DMS53 (cell line): ENCODE measurements around the gene EHD4.

ENCODE experiments used
- DNase-seq: peaks from one replicate; lab custom pipeline; 2025; lab: John Stamatoyannopoulos, UW

Gene EHD4

GRCh38 chr15:41919954-41920538 lies 52.3 kb downstream of the EHD4 start:
- peak; percentile 64 for DNase-seq

- peak; percentile 34 for DNase-seq
Observed at GRCh38 chr15:41919201-41919820, 53.0 kb downstream of the EHD4 start.

GRCh38 chr15:41918506-41919126 lies 53.7 kb downstream of the EHD4 start:
- DNase-seq: no peak

GRCh38 chr15:41917767-41918430 lies 54.5 kb downstream of the EHD4 start:
- DNase-seq: peak; percentile 57

GRCh38 chr15:41915255-41915994 lies 56.9 kb downstream of the EHD4 start:
- DNase-seq: no peak

- no peak for DNase-seq
Observed at GRCh38 chr15:41914411-41914810, 57.9 kb downstream of the EHD4 start.

- DNase-seq: no peak
Observed at GRCh38 chr15:41913256-41913655, 59.1 kb downstream of the EHD4 start.

GRCh38 chr15:41911691-41912345 lies 60.5 kb downstream of the EHD4 start:
- DNase-seq: no peak

GRCh38 chr15:41908736-41909461 lies 63.5 kb downstream of the EHD4 start:
- no peak for DNase-seq

- DNase-seq: no peak
Observed at GRCh38 chr15:41907141-41907540, 65.2 kb downstream of the EHD4 start.

- DNase-seq: no peak
Observed at GRCh38 chr15:41906608-41907007, 65.7 kb downstream of the EHD4 start.

GRCh38 chr15:41905036-41905793 lies 67.1 kb downstream of the EHD4 start:
- no peak for DNase-seq

GRCh38 chr15:41904541-41905005 lies 67.8 kb downstream of the EHD4 start:
- peak; percentile 70 for DNase-seq

- no peak for DNase-seq
Observed at GRCh38 chr15:41903782-41904181, 68.6 kb downstream of the EHD4 start.

GRCh38 chr15:41901431-41901830 lies 70.9 kb downstream of the EHD4 start:
- no peak for DNase-seq

- no peak for DNase-seq
Observed at GRCh38 chr15:41900526-41901380, 71.6 kb downstream of the EHD4 start.

- DNase-seq: no peak
Observed at GRCh38 chr15:41899854-41900442, 72.4 kb downstream of the EHD4 start.

GRCh38 chr15:41897363-41897799 lies 75.0 kb downstream of the EHD4 start:
- DNase-seq: no peak

GRCh38 chr15:41896566-41896965 lies 75.8 kb downstream of the EHD4 start:
- DNase-seq: no peak
